ENCODE measurements around the gene SLC6A9. TPM values are rescaled to one million over a fixed set of nuclear protein-coding genes. Genes with fewer than 3 reads are reported as not detected.
A peak's percentile ranks its signal among the peaks of the same experiment; 100 is the strongest.

SLC6A9 gene
- polyA plus RNA-seq, 10 donors = 2.0 to 5.5 (median 3.8) TPM

DNA sequence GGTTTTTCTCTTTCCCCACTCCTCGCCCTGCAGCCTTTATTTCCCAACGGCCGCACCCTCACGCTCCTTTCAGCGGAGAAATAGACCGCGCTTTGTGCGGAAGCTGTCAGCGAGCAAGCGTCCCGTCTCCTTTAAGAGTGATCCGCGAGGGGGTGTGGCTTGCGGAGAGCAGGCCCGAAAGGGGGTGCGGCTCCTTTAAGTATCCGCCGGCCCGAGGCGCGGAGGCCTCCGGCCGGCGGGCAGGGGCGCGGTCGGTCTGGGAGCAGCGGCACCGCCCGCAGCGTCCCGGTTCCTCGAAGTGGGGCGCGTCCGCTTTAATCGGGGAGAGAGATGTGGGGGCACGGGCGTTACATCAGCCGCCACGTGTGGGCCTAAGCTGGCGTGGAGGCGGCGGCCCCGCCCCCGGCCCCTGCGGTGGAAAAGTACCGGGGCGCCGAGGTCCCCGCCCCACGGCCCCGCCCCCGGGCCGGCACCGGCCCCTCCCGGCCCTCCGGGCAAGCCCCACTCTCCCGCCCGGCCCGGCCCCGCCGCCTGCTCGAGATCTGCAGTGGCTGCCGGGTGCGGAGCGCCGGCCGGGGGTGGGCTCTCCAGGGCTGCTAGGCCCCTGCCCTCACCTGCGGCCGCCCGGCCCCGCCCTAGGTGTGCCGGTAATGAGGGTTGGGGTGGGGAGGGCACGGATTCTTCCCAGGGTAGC is 1.2 kb downstream of the SLC6A9 start:
- DNase-seq = peak; percentile 85 to 96 (median 89)

GRCh38 chr1:44029260-44029910 is 1.9 kb downstream of the SLC6A9 start:
- DNase-seq = no peak

DNA sequence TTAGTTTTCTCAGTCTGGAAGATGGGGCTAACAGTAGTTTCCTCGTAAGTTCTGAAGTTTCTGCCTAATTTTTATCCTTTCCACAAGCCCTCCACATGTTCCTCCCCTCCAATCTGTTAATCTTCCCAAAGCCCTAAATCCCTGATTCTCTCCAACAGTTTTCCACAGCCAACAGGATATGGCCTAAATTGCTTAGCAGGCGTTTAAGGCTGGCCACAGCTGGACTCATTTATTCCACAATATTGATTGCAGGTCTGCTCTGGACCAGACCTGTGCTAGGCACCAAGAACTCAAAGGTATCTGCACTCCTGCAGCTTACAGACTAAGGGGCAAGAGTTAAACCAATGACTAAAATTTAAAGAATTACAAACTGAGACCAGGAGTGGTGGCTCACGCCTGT is 3.9 kb downstream of the SLC6A9 start:
- no peak for DNase-seq

DNA sequence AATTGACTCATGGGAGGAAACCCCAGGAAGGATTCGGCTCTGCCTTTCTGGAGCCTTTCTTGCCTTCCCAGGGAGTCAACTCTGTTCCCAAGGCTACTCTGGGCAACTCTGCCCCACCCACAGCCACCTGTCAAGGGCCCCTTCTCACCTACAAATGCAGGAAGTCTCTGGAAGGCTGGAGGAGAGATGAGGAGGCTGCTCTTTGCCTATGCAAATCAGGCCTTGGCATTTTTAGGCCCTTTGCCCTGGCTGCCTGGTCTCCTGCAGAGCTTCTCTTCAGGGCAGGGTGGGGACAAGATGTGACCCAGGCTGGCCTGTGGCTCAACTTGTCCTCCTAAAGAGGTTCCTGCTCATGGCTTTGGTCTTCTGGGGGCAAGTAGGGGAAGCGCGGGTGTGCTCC is 5.4 kb downstream of the SLC6A9 start:
- no peak for DNase-seq

DNA sequence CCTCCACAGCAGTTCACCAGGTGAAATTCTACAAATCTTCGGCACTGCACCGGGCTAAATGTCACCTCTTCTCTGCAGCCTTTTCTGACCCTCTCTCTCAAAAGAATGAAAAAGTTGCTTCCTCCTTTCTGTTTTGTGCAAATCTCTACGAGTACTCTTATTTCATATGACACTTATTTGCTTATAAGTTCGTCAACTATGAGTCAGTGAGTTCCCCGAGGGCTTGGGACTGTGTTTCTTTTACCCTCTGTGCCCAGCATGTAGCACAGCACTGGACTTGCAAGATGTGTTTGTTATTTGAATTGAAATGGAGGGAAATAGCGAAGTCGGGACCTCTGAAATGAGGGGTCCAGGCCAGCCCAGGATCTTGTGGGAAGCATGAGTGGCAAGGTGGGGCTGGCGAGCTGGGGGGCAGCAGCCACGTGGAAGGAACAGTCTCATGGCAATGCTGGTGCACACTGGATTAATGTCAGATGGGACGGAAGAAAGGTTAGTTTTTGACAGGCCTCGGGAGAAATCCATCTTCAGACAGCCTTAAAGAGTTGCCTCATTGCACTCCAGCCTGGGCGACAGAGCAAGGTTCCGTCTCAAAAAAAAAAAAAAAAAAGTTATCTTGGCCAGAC is 6.2 kb downstream of the SLC6A9 start:
- no peak for DNase-seq

GRCh38 chr1:44024031-44024902 is 7.0 kb downstream of the SLC6A9 start:
- no peak for DNase-seq

DNA sequence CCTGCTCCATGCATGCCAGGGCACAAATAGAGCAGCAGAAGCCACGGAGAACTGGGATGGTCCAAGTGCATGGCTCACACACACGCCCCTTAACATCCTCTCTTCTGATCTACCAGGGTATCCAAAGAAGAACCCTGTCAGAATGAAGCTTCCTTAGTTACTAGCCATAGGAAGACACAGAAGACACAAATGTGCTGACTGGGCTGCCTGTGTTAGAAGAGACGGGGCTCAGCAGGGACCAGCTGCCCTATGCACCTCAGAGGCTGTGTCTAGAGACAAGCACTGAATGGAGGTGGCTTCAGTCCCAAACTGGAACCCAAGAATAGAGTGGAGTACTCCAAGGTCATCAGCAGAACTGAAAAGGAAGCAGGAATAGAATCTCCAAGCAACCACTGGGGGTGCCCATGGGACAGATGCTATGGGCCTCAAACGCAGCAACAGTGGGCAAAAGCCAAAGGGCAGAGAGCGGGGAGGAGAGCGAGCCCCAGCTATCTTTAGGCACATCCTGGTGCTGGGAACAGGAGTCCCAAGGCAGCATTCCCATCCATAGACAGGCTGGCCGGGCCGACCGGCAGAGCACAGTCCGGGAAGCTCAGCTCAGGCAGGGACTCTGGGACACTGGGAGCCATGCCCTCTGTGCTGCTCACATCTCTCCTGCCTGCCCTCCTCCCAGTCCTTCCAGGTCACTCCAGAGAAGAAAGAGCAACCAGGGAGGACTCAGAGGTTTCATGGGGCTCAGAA is 9.5 kb downstream of the SLC6A9 start:
- no peak for DNase-seq

DNA sequence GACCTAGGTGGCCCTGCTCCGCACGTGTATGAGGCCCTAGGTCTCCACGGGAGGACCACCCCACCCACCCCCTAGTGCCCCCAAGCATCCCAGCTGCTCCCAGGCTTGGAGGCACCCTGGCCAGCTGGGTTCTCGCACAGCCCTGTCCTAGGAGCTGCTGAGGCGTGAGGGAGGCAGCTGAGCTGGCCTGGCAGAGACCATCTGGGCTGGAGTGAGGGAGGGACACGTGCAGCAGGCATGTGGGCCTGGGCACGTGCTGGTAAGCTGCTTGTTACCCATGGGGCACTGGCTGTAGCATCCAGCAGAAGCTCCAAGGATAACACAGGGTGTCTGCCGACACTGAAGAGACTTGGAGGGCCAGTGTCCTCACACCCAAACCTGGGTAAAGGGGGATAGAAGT is 10.1 kb downstream of the SLC6A9 start:
- no peak for DNase-seq

GRCh38 chr1:44020464-44020863 is 10.8 kb downstream of the SLC6A9 start:
- DNase-seq = no peak

- no peak for DNase-seq
Measured at GRCh38 chr1:44019466-44019948, 11.8 kb downstream of the SLC6A9 start.

GRCh38 chr1:44016890-44017400 is 14.3 kb downstream of the SLC6A9 start:
- no peak for DNase-seq

GRCh38 chr1:44016041-44016889 is 15.0 kb downstream of the SLC6A9 start:
- DNase-seq = no peak

- DNase-seq = no peak
Measured at GRCh38 chr1:44015206-44015605, 16.1 kb downstream of the SLC6A9 start.

- DNase-seq = no peak
Measured at GRCh38 chr1:44014365-44015104, 16.7 kb downstream of the SLC6A9 start.

GRCh38 chr1:44013949-44014348 is 17.3 kb downstream of the SLC6A9 start:
- DNase-seq = no peak

GRCh38 chr1:44012941-44013609 is 18.2 kb downstream of the SLC6A9 start:
- DNase-seq = no peak

- DNase-seq = no peak
Measured at GRCh38 chr1:44012404-44012803, 18.9 kb downstream of the SLC6A9 start.

DNA sequence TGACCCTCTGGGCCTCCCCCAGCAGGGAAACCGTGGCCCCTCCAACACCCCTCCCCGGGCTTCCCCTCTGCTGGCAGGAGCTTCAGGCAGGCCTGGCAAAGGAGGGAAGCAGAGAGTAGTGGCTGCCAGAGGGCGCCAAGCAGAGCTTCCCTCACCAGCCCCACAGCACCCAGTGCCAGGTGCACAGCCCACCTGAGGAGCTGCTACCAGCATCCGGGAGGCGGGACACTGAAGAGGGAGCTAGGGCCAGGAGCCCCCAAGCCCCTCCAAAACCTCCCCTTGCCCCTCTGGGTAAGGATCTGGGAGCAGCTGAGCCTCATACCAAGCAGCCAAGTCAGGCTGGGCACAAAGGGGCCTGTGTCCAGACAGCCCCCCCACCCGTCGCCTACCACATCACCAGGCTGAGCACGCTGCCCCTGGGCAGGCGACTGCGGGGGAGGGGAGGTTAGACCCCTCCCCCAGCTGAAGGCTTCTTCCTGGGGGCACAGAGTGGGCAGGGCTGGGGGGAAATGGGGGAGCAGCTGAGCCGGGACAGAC is 20.3 kb downstream of the SLC6A9 start:
- no peak for DNase-seq

GRCh38 chr1:44008259-44008658 is 23.0 kb downstream of the SLC6A9 start:
- no peak for DNase-seq

Data from muscle of back (tissue), 11 donors.